Duodenal mucosa (tissue), 2 donors: ENCODE measurements around the gene NMNAT2.

Source experiments
- H3K27ac ChIP-seq: one replicate; pipeline ENCODE4 v1.7.0; 2013; ENCODE audit warnings: low read depth, low read length
- H3K27me3 ChIP-seq, 2 donors: one replicate each; pipeline ENCODE4 v1.7.0; 2013; ENCODE audit warnings: low read length in 2 of 2, control low read depth in 1 of 2; ENCODE audit not compliant: insufficient read depth in 2 of 2, control insufficient read depth in 1 of 2
- H3K36me3 ChIP-seq, 2 donors: one replicate each; pipeline ENCODE4 v1.7.0; 2013; ENCODE audit warnings: low read length in 2 of 2, control low read depth in 1 of 2; ENCODE audit not compliant: insufficient read depth in 2 of 2, control insufficient read depth in 1 of 2
- H3K4me1 ChIP-seq, 2 donors: one replicate each; pipeline ENCODE4 v1.7.0; 2013; ENCODE audit warnings: low read length in 2 of 2, control low read depth in 1 of 2; ENCODE audit not compliant: insufficient read depth in 2 of 2, control insufficient read depth in 1 of 2
- H3K4me3 ChIP-seq, 2 donors: one replicate each; pipeline ENCODE4 v1.7.0; 2013; ENCODE audit warnings: low read length in 2 of 2, low read depth in 1 of 2
- H3K9ac ChIP-seq, 2 donors: one replicate each; pipeline ENCODE4 v1.7.0; 2013; ENCODE audit warnings: low read length in 2 of 2, low read depth in 1 of 2
- H3K9me3 ChIP-seq, 2 donors: one replicate each; pipeline ENCODE4 v1.7.0; 2013; ENCODE audit warnings: low read length in 2 of 2, control low read depth in 1 of 2; ENCODE audit not compliant: control insufficient read depth in 1 of 2

NMNAT2 gene

GRCh38 chr1:183293876-183294275 is 124.3 kb downstream of the NMNAT2 start:
- Histone ChIP-seq H3K9ac (no peak overlapping the region), H3K4me3 (no peak overlapping the region), H3K27ac (no peak overlapping the region), H3K27me3 (no peaks in the 10 kb centered on the region), H3K36me3 (no peaks in the 10 kb centered on the region), H3K9me3 (no peaks in the 10 kb centered on the region), H3K4me1 (no peaks in the 10 kb centered on the region)

GRCh38 chr1:183293241-183293640 is 124.9 kb downstream of the NMNAT2 start:
- Histone ChIP-seq H3K4me1 (no peaks in the 10 kb centered on the region), H3K4me3 (no peak overlapping the region), H3K27ac (no peak overlapping the region), H3K9me3 (no peaks in the 10 kb centered on the region), H3K27me3 (no peaks in the 10 kb centered on the region), H3K9ac (no peak overlapping the region), H3K36me3 (no peaks in the 10 kb centered on the region)

GRCh38 chr1:183291802-183292514 is 126.2 kb downstream of the NMNAT2 start:
- Histone ChIP-seq H3K4me1 (no peaks in the 10 kb centered on the region), H3K36me3 (no peaks in the 10 kb centered on the region), H3K9me3 (no peaks in the 10 kb centered on the region), H3K4me3 (no peak overlapping the region), H3K9ac (no peak overlapping the region), H3K27ac (no peak overlapping the region), H3K27me3 (no peaks in the 10 kb centered on the region)

DNA sequence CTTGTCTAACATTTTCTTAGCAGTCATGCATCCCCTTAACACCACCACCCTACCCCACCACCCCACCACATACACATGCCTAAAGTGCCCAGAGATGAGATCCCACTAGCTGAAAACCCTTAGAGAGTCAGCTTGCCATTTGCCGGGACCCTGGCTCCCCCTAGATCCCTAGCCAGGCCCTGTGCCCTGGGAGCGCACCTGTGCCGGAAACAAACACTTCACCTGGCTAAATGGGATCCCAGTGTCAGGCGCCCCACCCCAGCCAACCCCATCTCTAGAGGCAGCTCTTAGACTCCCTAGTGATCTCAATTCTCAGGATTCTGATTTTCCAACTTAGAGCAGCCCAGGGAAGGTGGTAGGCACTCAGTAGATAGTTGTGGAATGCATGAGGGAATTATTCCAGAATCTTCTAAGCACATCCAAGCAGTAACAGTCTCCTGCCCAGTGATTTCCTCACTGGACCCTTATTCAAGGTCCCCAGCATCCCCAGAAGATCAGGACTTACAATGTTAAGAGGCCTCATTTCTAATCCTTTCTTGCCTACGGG is 126.9 kb downstream of the NMNAT2 start:
- Histone ChIP-seq H3K9me3 (no peaks in the 10 kb centered on the region), H3K4me3 (no peak overlapping the region)

DNA sequence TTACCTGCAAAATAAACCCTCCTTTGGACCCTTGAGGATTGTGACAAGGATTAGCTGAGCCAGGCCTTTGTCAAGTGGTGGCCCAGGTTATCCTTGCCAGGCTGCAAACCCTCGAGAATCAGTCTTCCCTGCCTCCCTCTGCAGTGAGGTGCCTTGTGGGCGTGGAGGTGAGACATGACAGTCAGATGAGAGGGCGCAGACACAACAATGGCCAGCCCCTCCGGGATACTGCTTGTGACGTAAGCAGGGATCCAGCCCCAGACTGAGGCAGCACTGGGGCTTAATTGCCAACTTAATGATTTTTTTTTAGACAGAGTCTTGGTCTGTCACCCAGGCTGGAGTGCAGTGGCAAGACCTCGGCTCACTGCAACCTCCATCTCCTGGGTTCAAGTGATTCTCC is 127.6 kb downstream of the NMNAT2 start:
- Histone ChIP-seq H3K36me3 (no peaks in the 10 kb centered on the region), H3K27ac (no peak overlapping the region), H3K4me1 (no peaks in the 10 kb centered on the region)

More for the DNA sequence above, 126.9 kb downstream of the NMNAT2 start:
- Histone ChIP-seq H3K9ac (no peak overlapping the region), H3K4me1 (no peaks in the 10 kb centered on the region), H3K27me3 (no peaks in the 10 kb centered on the region), H3K36me3 (no peaks in the 10 kb centered on the region), H3K27ac (no peak overlapping the region)

GRCh38 chr1:183289051-183289496 is 129.1 kb downstream of the NMNAT2 start:
- Histone ChIP-seq H3K4me1 (no peaks in the 10 kb centered on the region), H3K27ac (no peak overlapping the region)

More for the DNA sequence above, 127.6 kb downstream of the NMNAT2 start:
- H3K9ac ChIP-seq, result no peak overlapping the region
- no peaks in the 10 kb centered on the region for H3K27me3 ChIP-seq
- no peak overlapping the region for H3K4me3 ChIP-seq
- H3K9me3 ChIP-seq, result no peaks in the 10 kb centered on the region

GRCh38 chr1:183288583-183288982 is 129.6 kb downstream of the NMNAT2 start:
- H3K36me3 ChIP-seq, result no peaks in the 10 kb centered on the region
- H3K4me3 ChIP-seq, result no peak overlapping the region
- H3K4me1 ChIP-seq, result no peaks in the 10 kb centered on the region
- H3K9ac ChIP-seq, result no peak overlapping the region
- no peaks in the 10 kb centered on the region for H3K27me3 ChIP-seq
- no peak overlapping the region for H3K27ac ChIP-seq
- no peaks in the 10 kb centered on the region for H3K9me3 ChIP-seq

More at GRCh38 chr1:183289051-183289496, 129.1 kb downstream of the NMNAT2 start:
- Histone ChIP-seq H3K27me3 (no peaks in the 10 kb centered on the region), H3K9ac (no peak overlapping the region), H3K4me3 (no peak overlapping the region), H3K36me3 (no peaks in the 10 kb centered on the region), H3K9me3 (no peaks in the 10 kb centered on the region)

DNA sequence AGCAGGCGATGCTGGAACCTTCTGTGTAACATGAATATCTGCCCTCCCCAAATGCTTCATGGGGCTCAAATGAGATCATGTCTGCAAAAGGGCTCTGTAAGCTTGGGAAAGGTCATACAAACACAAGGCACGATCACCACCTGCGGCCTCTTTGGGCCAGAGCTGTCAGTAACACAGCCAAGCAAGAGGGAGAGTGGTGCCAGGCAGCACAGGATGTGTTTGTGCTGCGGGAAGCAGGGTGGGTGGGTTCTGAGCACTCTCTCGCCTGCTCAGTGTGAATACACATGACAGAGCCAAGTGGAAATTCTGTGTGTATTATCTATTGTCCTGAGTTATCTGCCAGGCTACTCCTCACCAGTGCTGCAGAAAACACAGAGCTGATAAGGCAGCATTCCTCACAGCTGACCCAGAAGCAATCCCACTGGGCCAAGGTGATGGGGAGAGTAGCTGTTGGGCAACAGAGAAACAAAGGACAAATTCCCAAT is 130.9 kb downstream of the NMNAT2 start:
- Histone ChIP-seq H3K9me3 (no peaks in the 10 kb centered on the region), H3K4me1 (no peaks in the 10 kb centered on the region), H3K9ac (no peak overlapping the region), H3K27me3 (no peaks in the 10 kb centered on the region), H3K36me3 (no peaks in the 10 kb centered on the region), H3K4me3 (no peak overlapping the region), H3K27ac (no peak overlapping the region)

- H3K36me3 ChIP-seq, result no peaks in the 10 kb centered on the region
- no peaks in the 10 kb centered on the region for H3K27me3 ChIP-seq
- no peaks in the 10 kb centered on the region for H3K9me3 ChIP-seq
- no peak overlapping the region for H3K9ac ChIP-seq
- H3K27ac ChIP-seq, result no peak overlapping the region
- H3K4me3 ChIP-seq, result no peak overlapping the region
- H3K4me1 ChIP-seq, result peaks cover 6 to 7% of the 10 kb centered on the region in 2 donors
These were observed 132.4 kb downstream of the NMNAT2 start for GRCh38 chr1:183285746-183286145.

DNA sequence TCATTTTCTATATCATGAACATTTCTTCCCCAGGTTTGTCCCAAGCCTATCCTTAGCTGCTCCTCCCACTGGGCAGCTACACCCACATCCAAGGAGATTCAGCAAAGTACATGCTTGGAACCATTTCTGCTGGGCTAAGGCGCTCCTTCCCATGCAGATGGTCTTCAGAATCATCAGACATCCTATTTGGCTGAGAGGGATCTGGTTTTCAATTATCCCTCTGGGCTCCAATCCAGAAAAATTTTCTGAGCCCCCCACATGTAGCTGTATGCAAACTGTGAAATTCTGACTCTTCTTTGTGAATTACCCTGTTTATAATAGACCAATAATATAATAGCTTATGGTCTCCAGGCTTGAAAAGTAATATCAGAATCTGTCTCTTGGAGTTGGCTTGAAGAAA is 132.9 kb downstream of the NMNAT2 start:
- Histone ChIP-seq H3K9ac (no peak overlapping the region), H3K36me3 (no peaks in the 10 kb centered on the region), H3K4me1 (peaks cover 6 to 7% of the 10 kb centered on the region in 2 donors), H3K27me3 (no peaks in the 10 kb centered on the region), H3K4me3 (no peak overlapping the region), H3K9me3 (no peaks in the 10 kb centered on the region), H3K27ac (no peak overlapping the region)
